Coronary artery (tissue), 2 donors: ENCODE results near the gene GCNT2.
"Not testable (repeated sequence)": the region's sequence is repeated elsewhere in the genome, so short reads cannot be mapped to it uniquely, and the experiment has no call there.

Source experiments
- DNase-seq: peaks from one replicate; pipeline ENCODE4 v3.0.0-alpha.2; 2017; ENCODE audit warnings: low spot score
- H3K27ac ChIP-seq, 2 donors: fragments of 200-600 bp; sonication (generic); one replicate each; pipeline ENCODE4 v1.5.1; 2016 to 2019
- H3K4me3 ChIP-seq: fragments of 200-600 bp; sonication (generic); 2 replicates; pipeline ENCODE4 v1.5.1; 2016; ENCODE audit warnings: mild to moderate bottlenecking, moderate library complexity
- CTCF ChIP-seq: fragments of 200-600 bp; sonication (generic); IDR thresholded peaks from one replicate; pipeline ENCODE4 v1.5.1; 2019; ENCODE audit warnings: antibody characterized with exemption

GCNT2 gene

GRCh38 chr6:10528158-10528981 is 7.2 kb downstream of the GCNT2 start:
- peak overlapping the region; percentile 64 for H3K4me3 ChIP-seq
- DNase-seq = no peak
- H3K27ac ChIP-seq = peak overlapping the region in 1 of 2 donors; percentile 41
- TF ChIP-seq CTCF = no peak

DNA sequence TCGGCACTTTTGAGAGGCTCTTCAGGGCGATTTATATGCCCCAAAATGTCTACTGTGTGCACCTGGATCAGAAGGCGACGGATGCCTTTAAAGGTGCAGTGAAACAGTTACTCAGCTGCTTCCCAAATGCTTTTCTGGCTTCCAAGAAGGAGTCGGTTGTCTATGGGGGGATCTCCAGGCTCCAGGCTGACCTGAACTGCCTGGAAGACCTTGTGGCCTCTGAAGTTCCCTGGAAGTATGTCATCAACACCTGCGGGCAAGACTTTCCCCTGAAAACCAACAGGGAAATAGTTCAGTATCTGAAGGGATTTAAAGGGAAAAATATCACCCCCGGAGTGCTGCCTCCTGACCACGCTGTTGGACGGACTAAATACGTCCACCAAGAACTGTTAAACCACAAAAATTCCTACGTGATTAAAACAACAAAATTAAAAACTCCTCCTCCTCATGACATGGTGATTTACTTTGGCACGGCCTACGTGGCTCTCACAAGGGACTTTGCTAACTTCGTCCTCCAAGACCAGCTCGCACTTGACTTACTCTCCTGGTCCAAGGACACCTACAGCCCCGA is 8.2 kb downstream of the GCNT2 start:
- Histone ChIP-seq H3K4me3 (peak overlapping the region; percentile 64), H3K27ac (peak overlapping the region in 1 of 2 donors; percentile 41)
- no peak for TF ChIP-seq CTCF
- no peak for DNase-seq

GRCh38 chr6:10529828-10530374 is 8.8 kb downstream of the GCNT2 start:
- peak overlapping the region; percentile 64 for H3K4me3 ChIP-seq
- DNase-seq, H3K27ac ChIP-seq: not testable (repeated sequence)

- H3K27ac ChIP-seq = no peak overlapping the region
- TF ChIP-seq CTCF = no peak
- H3K4me3 ChIP-seq = no peak overlapping the region
- DNase-seq = no peak
Observed at GRCh38 chr6:10531503-10531902, 10.4 kb downstream of the GCNT2 start.

DNA sequence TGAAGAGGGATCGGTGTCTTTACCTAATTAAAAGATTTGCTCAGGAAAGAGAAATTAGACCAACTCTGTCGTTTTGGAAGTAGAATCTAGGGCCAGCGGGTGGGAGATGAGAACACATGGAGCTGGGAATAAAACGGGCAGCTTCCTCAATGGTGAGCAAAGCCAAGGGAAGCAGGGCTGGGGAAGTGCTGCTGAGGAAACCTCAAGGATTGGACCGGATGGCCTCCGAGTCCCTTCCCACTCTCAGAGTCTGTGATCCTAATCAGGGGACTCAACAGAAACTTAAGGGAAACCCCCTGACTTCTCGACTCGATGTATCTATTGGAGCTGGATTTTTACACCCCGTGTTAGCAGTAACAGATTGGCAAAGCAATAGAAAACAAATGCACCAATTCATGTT is 10.8 kb downstream of the GCNT2 start:
- Histone ChIP-seq H3K4me3 (peak overlapping the region; percentile 30), H3K27ac (no peak overlapping the region)
- TF ChIP-seq CTCF = no peak
- no peak for DNase-seq

- no peak for TF ChIP-seq CTCF
- no peak for DNase-seq
- Histone ChIP-seq H3K27ac (no peak overlapping the region), H3K4me3 (peak overlapping the region; percentile 30)
Observed at GRCh38 chr6:10532392-10532791, 11.2 kb downstream of the GCNT2 start.

DNA sequence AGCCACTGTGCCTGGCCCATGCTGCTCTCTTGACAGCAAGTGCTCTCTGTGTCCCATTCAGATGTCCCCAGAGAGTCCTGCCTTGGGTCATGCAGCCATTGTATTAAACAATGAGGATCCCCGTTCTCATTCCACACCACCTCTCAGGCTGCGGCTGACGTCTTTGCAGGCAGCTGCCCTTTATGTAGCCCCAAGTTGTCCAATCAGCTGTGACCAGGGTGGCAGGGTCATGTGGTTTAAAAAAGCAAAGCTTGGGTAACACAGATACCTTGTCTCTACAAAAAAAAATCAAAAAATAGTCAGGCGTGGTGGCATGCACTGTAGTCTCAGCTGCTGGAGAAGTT is 13.2 kb downstream of the GCNT2 start:
- H3K27ac ChIP-seq = no peak overlapping the region
- TF ChIP-seq CTCF = no peak
- no peak overlapping the region for H3K4me3 ChIP-seq
- DNase-seq = no peak
